Colonic mucosa (tissue), 4 donors: Measurements from ENCODE around the gene C12orf75. TPM values are rescaled to one million over a fixed set of nuclear protein-coding genes. Genes with fewer than 3 reads are reported as not detected.

Experiments
- DNase-seq: peaks from one replicate; pipeline ENCODE4 v3.0.0-alpha.2; 2020
- H3K27ac ChIP-seq: fragments of 200-600 bp; one replicate; pipeline ENCODE4 v1.8.0; 2021
- H3K27me3 ChIP-seq: fragments of 200-600 bp; one replicate; pipeline ENCODE4 v1.8.0; 2021
- H3K36me3 ChIP-seq: fragments of 200-600 bp; one replicate; pipeline ENCODE4 v1.8.0; 2021
- H3K4me1 ChIP-seq: fragments of 200-600 bp; one replicate; pipeline ENCODE4 v1.8.0; 2021; ENCODE audit warnings: mild to moderate bottlenecking
- H3K4me3 ChIP-seq: fragments of 200-600 bp; one replicate; pipeline ENCODE4 v1.8.0; 2021
- H3K9ac ChIP-seq, 2 donors: one replicate each; pipeline ENCODE4 v1.7.0; 2013; ENCODE audit warnings: control low read depth in 2 of 2, low read depth in 2 of 2, low read length in 2 of 2
- H3K9me3 ChIP-seq: fragments of 200-600 bp; one replicate; pipeline ENCODE4 v1.8.0; 2021
- intact Hi-C: fragments of 100-400 bp; cut with DNase I; formaldehyde crosslinking; loops from one replicate; pipeline ENCODE4 v1.14.1; 2022
- total RNA-seq, 2 donors: library from RNA; stranded (reverse); fragmentation: NEBNext Ultra II Directional in 1 of 2; extraction: Animal tissue kit (Norgen Biotek cat#: 25700) in 1 of 2; gene quantifications; one replicate each; pipeline ENCODE4 v1.2.1, GENCODE V29; 2021
- TF ChIP-seq, protein P1 (sequence below): fragments of 200-600 bp; IDR thresholded peaks from one replicate; pipeline ENCODE4 v1.8.0; 2022; ENCODE audit warnings: antibody characterized with exemption, mild to moderate bottlenecking
- donor health status: healthy.
- donor health status: DM: no; HTN: no; CAD: no.
- donor health status: DM: no; HTN: no; CAD: no.

C12orf75 gene
- total RNA-seq, 2 donors from 2014 or later: 77.9 to 109 TPM

DNA sequence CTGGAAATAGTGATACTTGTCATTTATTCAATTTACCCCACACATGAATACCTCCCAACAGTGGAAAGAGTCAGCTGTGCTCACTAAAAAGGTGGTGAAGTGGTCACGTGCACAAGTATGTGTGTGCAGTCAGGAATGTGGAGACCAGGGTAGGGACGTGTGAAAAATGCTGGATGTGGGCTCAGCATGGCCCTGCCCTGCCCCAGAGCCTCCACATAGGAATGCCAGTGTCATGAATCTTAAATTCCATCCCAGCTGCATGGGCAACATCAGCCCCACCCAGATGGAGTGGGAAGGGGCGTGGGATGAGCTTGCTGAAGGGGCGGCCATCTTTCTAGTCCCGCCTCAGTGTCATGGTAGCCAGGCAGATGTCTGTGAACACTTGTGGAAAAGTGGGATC lies 87.7 kb downstream of the C12orf75 start:
- no peaks in the 10 kb centered on the region for H3K27me3 ChIP-seq

DNA sequence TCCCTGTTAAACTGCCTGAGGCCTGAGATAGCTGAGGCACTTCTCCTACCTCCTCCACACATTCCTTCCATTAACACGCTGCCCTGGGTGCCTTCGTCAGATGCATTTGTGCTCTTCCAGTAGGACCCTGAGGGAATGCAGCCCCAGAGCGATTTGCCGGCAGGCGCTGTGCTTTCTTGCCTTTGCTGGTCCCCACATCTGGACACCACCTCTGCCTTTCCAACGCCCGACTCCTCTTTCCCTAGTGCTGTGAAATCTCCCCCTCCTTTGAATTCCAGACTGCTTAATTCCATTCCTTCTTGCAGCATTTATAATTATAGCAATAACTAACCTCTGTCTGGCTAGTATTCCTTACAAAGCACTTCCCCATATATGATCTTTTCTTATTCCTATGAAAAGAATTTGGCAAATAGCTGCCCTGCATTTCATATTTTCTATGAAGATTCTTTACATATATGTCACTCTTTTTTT lies 88.4 kb downstream of the C12orf75 start:
- Histone ChIP-seq H3K27ac (no peak overlapping the region), H3K4me1 (no peaks in the 10 kb centered on the region), H3K9ac (no peak overlapping the region), H3K4me3 (no peak overlapping the region), H3K27me3 (no peaks in the 10 kb centered on the region), H3K9me3 (no peaks in the 10 kb centered on the region), H3K36me3 (no peaks in the 10 kb centered on the region)
- no peak for DNase-seq
- TF ChIP-seq, protein P1, sequence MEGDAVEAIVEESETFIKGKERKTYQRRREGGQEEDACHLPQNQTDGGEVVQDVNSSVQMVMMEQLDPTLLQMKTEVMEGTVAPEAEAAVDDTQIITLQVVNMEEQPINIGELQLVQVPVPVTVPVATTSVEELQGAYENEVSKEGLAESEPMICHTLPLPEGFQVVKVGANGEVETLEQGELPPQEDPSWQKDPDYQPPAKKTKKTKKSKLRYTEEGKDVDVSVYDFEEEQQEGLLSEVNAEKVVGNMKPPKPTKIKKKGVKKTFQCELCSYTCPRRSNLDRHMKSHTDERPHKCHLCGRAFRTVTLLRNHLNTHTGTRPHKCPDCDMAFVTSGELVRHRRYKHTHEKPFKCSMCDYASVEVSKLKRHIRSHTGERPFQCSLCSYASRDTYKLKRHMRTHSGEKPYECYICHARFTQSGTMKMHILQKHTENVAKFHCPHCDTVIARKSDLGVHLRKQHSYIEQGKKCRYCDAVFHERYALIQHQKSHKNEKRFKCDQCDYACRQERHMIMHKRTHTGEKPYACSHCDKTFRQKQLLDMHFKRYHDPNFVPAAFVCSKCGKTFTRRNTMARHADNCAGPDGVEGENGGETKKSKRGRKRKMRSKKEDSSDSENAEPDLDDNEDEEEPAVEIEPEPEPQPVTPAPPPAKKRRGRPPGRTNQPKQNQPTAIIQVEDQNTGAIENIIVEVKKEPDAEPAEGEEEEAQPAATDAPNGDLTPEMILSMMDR: no peak
- intact Hi-C loops: no loop called here

More for the DNA sequence above, 87.7 kb downstream of the C12orf75 start:
- H3K4me3 ChIP-seq: no peak overlapping the region
- no peak overlapping the region for H3K27ac ChIP-seq
- no peaks in the 10 kb centered on the region for H3K4me1 ChIP-seq
- H3K36me3 ChIP-seq: no peaks in the 10 kb centered on the region
- no peak overlapping the region for H3K9ac ChIP-seq
- intact Hi-C loops: no loop called here
- no peaks in the 10 kb centered on the region for H3K9me3 ChIP-seq
- TF ChIP-seq, protein P1: no peak
- no peak for DNase-seq

DNA sequence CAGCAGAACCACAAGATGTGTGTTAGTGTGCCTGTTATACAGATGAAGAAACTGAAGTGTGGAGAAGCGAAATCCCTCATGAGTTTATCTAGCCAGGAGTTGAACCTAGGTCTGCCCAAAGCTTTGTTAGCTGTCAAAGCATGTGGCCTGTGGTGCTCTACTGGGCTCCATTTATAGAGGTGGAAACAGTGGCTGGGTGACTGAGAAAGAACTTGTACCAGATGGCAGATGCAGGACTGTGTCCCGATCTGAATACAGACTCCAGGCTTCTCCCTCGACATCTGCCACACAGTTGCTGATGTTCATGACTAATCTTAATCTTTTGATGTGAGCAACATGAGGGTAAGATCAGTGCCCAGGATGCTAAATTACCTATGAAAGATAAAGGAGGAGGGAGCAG lies 89.1 kb downstream of the C12orf75 start:
- intact Hi-C loops: loop anchor here (2.0 to 5.0 kb wide), 2 partner anchors 718 to 805 kb away; partner anchors contain the start of gene NUAK1

DNA sequence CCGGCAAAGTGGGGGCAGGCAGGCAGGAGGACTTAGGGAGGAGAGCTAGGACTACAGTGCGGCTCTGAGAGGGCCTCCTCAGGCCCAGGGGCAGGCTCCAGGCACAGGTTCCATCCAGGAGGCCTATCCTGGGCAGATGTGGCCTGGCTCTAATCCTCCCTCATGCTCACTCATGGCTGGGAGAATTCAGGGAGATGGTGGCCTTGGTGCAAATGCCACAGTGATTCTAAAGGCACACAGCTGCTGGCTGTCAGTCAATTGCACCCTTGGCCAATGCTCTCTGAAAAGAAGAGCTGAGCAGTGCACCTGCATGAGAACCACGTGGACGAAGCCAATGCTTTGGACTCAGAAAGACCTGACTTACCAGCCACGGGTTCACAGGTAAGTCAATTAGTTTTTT lies 89.6 kb downstream of the C12orf75 start:
- H3K27ac ChIP-seq: no peak overlapping the region
- no peak for DNase-seq
- H3K9ac ChIP-seq: no peak overlapping the region
- intact Hi-C loops: loop anchor here (2.0 to 5.0 kb wide), 2 partner anchors 717 to 805 kb away; partner anchors contain the start of gene NUAK1
- no peak overlapping the region for H3K4me3 ChIP-seq
- no peaks in the 10 kb centered on the region for H3K4me1 ChIP-seq
- TF ChIP-seq, protein P1: no peak
- no peaks in the 10 kb centered on the region for H3K9me3 ChIP-seq
- H3K27me3 ChIP-seq: no peaks in the 10 kb centered on the region
- H3K36me3 ChIP-seq: no peaks in the 10 kb centered on the region

More for the DNA sequence above, 89.1 kb downstream of the C12orf75 start:
- Histone ChIP-seq H3K36me3 (no peaks in the 10 kb centered on the region), H3K9me3 (no peaks in the 10 kb centered on the region), H3K27me3 (no peaks in the 10 kb centered on the region), H3K4me1 (no peaks in the 10 kb centered on the region), H3K4me3 (no peak overlapping the region), H3K27ac (no peak overlapping the region), H3K9ac (no peak overlapping the region)
- TF ChIP-seq, protein P1: no peak
- no peak for DNase-seq

DNA sequence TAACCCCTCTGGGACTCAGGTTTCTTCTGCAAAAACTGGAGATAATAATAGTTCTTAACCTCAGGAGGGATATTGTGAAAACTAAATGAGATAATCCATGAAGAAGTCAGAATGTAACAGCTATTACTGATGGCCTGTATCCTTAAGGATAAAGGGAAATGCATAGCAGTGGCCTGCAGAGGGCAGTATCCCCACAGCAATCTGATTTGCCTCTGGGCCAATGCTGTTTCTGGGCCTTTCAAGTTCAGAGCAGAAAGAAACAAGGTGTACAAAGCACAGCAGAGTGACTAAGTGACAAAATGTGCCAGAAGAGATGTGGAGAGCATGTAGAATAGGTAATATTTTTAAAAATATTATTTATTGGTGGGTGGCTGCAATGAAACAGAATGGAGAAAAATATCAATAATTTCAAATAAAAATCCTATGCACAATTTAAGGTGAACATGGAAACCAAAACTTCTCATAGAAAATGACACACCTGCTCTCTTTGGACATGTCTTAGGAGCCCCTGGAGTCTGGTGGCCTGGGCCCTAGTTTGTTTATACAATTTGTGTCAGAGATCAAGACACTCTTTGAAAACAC lies 90.3 kb downstream of the C12orf75 start:
- intact Hi-C loops: loop anchor here (2.0 to 5.0 kb wide), 2 partner anchors 717 to 804 kb away; partner anchors contain the start of gene NUAK1

More for the DNA sequence above, 90.3 kb downstream of the C12orf75 start:
- TF ChIP-seq, protein P1: peak; percentile 86
- Histone ChIP-seq H3K4me3 (no peak overlapping the region), H3K9me3 (no peaks in the 10 kb centered on the region), H3K4me1 (no peaks in the 10 kb centered on the region), H3K27ac (no peak overlapping the region), H3K9ac (no peak overlapping the region), H3K36me3 (no peaks in the 10 kb centered on the region), H3K27me3 (no peaks in the 10 kb centered on the region)
- peak; percentile 72 for DNase-seq

Other genes with a start within 250 kb of the C12orf75 start
- 1 to 10 TPM; 1.3 to 2.2 TPM for gene ALDH1L2, start 246.2 kb upstream of the C12orf75 start, total RNA-seq
- gene WASHC4, start 223.0 kb upstream of the C12orf75 start, total RNA-seq: 10 to 100 TPM; 27.2 to 40.9 TPM
- 10 to 100 TPM; 70.8 to 86.0 TPM for gene APPL2, start 94.5 kb upstream of the C12orf75 start, total RNA-seq